Epithelial cell of proximal tubule (primary cell): Measurements from ENCODE around the gene PRKCSH. TPM values are rescaled to one million over a fixed set of nuclear protein-coding genes. Genes with fewer than 3 reads are reported as not detected.

Experiments used
- DNase-seq: peaks from one replicate; pipeline ENCODE4 v3.0.0-alpha.2; 2011; ENCODE audit warnings: low read depth
- H3K4me3 ChIP-seq: 2 replicates; pipeline ENCODE4 v1.5.1; 2011; ENCODE audit warnings: low read depth, mild to moderate bottlenecking, low read length
- total RNA-seq: library from RNA; depleted of rRNA; stranded (reverse); fragments of >200 nt; gene quantifications from 2 replicates; pipeline ENCODE4 v1.2.3, GENCODE V29; 2015
- TF ChIP-seq, protein P1 (sequence below): conservative IDR thresholded peaks from 2 replicates; pipeline ENCODE4 v1.5.1; 2012; ENCODE audit warnings: low read depth, mild to moderate bottlenecking, low read length

The PRKCSH gene
- total RNA-seq, 1 donor from 2014 or later, result 243 TPM

DNA sequence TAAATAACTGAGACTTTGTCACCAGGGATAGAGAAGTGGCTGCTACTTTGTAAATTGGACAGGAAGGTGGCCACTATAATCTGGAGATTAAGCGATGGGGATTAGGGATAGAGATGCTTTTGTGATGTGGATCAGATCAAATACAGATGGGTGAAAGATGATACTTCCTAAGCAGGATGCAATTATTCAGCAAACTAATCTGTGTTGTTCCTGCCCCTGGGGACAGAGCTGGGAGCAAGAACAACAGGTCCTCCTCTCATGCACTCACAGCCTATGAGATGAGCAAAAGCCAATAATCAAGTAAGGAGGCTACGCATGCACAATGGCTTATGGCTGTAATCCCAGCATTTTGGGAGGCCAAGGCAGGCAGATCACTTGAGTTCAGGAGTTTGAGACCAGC, 20.9 kb upstream of the PRKCSH start:
- TF ChIP-seq, protein P1, sequence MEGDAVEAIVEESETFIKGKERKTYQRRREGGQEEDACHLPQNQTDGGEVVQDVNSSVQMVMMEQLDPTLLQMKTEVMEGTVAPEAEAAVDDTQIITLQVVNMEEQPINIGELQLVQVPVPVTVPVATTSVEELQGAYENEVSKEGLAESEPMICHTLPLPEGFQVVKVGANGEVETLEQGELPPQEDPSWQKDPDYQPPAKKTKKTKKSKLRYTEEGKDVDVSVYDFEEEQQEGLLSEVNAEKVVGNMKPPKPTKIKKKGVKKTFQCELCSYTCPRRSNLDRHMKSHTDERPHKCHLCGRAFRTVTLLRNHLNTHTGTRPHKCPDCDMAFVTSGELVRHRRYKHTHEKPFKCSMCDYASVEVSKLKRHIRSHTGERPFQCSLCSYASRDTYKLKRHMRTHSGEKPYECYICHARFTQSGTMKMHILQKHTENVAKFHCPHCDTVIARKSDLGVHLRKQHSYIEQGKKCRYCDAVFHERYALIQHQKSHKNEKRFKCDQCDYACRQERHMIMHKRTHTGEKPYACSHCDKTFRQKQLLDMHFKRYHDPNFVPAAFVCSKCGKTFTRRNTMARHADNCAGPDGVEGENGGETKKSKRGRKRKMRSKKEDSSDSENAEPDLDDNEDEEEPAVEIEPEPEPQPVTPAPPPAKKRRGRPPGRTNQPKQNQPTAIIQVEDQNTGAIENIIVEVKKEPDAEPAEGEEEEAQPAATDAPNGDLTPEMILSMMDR, result no peak
- no peak for DNase-seq
- no peak overlapping the region for H3K4me3 ChIP-seq

DNA sequence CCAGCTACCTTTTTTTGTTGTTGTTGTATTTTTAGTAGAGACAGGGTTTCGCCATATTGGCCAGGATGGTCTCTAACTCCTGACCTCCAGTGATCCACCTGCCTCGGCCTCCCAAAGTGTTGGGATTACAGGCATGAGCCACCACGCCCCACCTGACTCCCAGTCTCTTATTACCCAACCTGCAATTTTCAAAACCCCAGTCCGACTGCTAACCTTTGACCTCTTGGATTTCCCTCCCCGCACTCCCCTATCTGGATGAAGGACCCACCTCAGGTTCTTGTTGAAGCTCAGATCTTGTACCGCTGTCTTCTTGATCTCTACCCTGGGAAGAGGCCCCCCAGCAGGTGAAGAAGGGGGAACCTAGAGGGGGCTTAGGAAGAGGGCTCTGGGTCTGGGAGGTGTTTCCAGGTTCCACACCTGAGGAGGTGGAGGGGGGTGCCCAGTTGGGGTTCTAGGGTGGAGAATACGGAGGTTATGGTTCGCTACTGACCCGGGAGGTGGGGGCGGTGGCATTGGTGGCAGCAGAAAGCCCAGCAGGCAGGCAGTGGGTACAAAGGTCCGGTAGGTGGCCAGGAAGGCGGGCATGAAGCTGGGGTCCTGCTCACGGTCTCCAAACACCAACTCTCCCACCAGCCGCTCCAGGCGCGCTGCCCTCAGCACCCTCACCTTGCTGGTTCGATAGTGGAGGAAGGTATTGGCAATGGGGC, 18.9 kb upstream of the PRKCSH start:
- TF ChIP-seq, protein P1, result no peak
- no peak overlapping the region for H3K4me3 ChIP-seq

DNA sequence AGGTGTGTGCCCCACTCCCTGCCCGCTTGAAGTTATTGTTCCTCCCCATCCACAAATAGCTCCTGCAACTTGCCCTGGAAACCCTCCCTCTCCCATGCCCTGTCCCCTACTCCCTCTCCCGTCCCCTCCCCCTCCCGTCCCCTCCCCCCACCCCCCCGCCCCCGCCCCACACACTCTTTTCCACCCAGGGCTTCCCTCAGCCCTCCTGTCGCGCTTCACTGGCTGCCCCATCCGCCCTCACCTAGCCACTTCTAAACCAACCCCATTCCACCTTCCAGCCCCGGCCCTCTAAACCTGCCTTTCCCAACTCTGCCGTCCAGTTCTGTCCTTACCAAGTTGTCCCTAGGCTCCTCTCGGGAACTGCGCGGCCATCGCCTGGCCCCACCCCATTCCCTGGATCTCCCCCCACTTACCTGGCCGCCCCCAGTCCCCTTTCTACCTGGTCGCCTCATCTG, 17.3 kb upstream of the PRKCSH start:
- H3K4me3 ChIP-seq, result peak overlapping the region; percentile 70
- TF ChIP-seq, protein P1, result no peak
- DNase-seq, result no peak

More for the DNA sequence above, 18.9 kb upstream of the PRKCSH start:
- DNase-seq, result no peak

DNA sequence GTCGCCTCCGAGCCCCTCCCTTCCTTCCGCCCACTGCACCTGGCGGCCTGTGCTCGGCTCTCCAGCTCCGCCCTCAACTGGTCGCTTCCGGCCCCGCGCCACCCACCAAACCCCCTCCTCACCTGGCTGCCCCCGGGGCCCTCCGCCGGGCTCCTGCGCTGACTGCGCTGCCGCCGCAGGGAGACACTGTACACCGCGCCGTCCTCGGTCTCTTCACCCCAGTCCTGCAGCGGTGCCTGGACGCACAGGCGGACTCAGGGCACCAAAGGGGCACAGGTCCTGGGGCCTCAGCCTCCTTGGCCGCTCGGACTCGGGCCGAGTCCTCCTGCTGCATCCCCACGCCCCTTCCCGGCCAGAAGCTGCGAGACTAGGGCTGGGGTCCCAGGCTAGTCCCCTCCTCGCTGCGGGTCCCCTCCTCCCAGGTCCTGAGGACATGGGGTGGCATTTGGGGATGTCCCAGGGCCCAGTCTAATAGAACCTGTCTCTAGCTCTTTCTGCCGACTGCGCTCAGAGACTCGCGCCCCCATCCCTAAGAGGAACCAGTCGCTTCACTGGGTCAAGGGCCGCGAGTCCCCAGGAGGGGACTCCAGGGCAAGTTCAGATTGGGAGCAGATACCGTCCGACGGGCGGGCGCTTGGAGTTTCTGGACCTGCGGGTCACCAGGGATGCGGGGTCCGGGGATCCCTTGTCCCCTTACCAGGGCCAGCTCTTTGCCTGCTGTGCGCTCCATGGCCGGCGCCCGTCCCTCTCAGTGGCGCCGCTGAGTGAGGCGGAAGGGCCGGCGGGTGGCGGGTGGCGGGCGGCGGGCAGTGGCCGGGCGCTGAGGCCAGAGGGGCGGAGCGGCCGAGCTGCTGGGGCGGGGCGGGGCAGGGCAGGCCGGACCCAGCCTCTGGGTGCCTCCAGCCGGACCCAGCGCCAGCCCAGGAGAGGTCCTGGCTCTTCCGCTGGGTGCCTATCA, 16.6 kb upstream of the PRKCSH start, which contains the start of gene RGL3:
Gene RGL3 (minus strand): TSS at position 766 of the 958 bp plus-strand sequence. CDS start 36 bp downstream, at position 730.
- TF ChIP-seq, protein P1, result no peak
- peak within 1 kb of the TSS; percentile 70 for H3K4me3 ChIP-seq
- no peak for DNase-seq

DNA sequence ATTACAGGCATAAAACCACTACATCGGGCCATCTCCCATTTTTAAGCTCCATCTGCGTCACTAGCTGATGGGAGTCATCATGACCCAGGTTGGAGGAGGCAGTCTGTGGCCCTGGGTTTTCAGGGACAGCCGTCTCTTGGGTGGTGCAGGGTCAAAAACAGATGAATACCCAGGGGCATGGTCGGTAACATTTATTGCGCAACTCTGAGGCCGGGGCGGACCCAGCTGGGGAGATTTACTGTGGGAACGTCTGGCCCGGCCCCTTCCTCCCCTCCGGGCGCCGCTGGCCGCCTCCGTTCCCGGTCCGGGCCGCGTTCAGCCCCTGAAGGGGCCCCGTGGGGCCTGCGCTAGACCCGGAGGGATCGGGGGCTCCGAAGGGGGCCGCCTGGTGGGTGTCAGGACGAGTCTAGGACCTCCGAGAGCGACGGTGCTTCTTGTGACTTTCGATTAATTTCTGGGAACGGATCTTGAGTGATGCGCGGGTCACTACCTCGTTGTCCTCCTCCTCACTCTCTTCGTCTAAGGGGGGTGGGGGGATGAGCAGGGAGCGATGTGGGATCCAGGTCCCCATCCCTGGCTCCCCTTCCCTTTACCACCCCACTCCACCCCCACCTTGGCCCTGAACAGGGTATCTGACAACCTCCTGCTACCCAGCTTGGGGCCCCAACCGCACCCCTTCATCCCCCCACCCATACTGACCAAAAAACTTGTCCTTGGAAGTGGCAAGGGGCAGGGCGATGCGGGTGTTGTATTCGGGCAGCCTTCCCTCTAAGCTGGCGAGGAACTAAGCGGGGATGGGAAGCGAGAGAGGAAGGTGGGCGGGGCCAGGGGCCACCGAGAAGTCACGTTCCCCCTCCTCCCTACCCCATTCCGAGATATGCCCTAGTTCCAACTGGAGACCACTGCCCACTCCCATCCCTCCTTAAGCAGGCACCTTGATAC, 14.7 kb upstream of the PRKCSH start:
- H3K4me3 ChIP-seq, result peak overlapping the region; percentile 37
- no peak for DNase-seq
- TF ChIP-seq, protein P1, result no peak
